H9 (cell line): ENCODE measurements around the gene CHD6. TPM values are rescaled to one million over a fixed set of nuclear protein-coding genes. Genes with fewer than 3 reads are reported as not detected.

ENCODE experiments used
- DNase-seq: peaks from one replicate; pipeline ENCODE4 v3.0.0-alpha.2; 2017
- H2AFZ ChIP-seq: one replicate; pipeline ENCODE4 v1.6.1; 2013; ENCODE audit warnings: mild to moderate bottlenecking, low read length, control low read depth, moderate library complexity
- H2AK5ac ChIP-seq: 2 replicates; pipeline ENCODE4 v1.6.1; 2013; ENCODE audit warnings: low read length, control low read depth, mixed read lengths; ENCODE audit not compliant: insufficient read length
- H2BK120ac ChIP-seq: one replicate; pipeline ENCODE4 v1.6.1; 2013; ENCODE audit warnings: low read depth, mild to moderate bottlenecking, low read length, control low read depth, inconsistent platforms; ENCODE audit not compliant: poor library complexity, severe bottlenecking
- H2BK12ac ChIP-seq: 2 replicates; pipeline ENCODE4 v1.6.1; 2013; ENCODE audit warnings: low read length, control low read depth, mixed read lengths, low read depth; ENCODE audit not compliant: insufficient read length
- H2BK15ac ChIP-seq: 2 replicates; pipeline ENCODE4 v1.6.1; 2013; ENCODE audit warnings: low read depth, low read length, control low read depth
- H2BK20ac ChIP-seq: one replicate; pipeline ENCODE4 v1.6.1; 2013; ENCODE audit warnings: low read depth, mild to moderate bottlenecking, low read length, control low read depth, inconsistent platforms; ENCODE audit not compliant: poor library complexity, severe bottlenecking
- H2BK5ac ChIP-seq: 2 replicates; pipeline ENCODE4 v1.6.1; 2013; ENCODE audit warnings: low read length, control low read depth, mixed read lengths; ENCODE audit not compliant: insufficient read length
- H3K14ac ChIP-seq: 2 replicates; pipeline ENCODE4 v1.6.1; 2013; ENCODE audit warnings: low read length, control low read depth; ENCODE audit not compliant: insufficient read depth
- H3K18ac ChIP-seq: 2 replicates; pipeline ENCODE4 v1.6.1; 2013; ENCODE audit warnings: low read depth, mild to moderate bottlenecking, mixed read lengths, low read length, control low read depth; ENCODE audit not compliant: insufficient read length
- H3K23ac ChIP-seq: 2 replicates; pipeline ENCODE4 v1.6.1; 2013; ENCODE audit warnings: low read length, control low read depth, mixed read lengths, low read depth; ENCODE audit not compliant: insufficient read length
- H3K23me2 ChIP-seq: 2 replicates; pipeline ENCODE4 v1.6.1; 2013; ENCODE audit warnings: low read depth, mild to moderate bottlenecking, mixed read lengths, low read length, control low read depth; ENCODE audit not compliant: insufficient read length, poor library complexity, severe bottlenecking
- H3K27ac ChIP-seq: 2 replicates; pipeline ENCODE4 v1.5.1; 2013; ENCODE audit warnings: low read length, control low read depth, mixed read lengths, low read depth; ENCODE audit not compliant: insufficient read length
- H3K27me3 ChIP-seq: 2 replicates; pipeline ENCODE4 v1.6.1; 2013; ENCODE audit warnings: low read length, control low read depth, inconsistent platforms; ENCODE audit not compliant: insufficient read depth
- H3K4ac ChIP-seq: 2 replicates; pipeline ENCODE4 v1.6.1; 2013; ENCODE audit warnings: low read depth, mild to moderate bottlenecking, control low read depth, inconsistent platforms, low read length, moderate library complexity
- H3K4me1 ChIP-seq: 2 replicates; pipeline ENCODE4 v1.6.1; 2013; ENCODE audit warnings: low read length, control low read depth, inconsistent platforms; ENCODE audit not compliant: insufficient read depth
- H3K4me2 ChIP-seq: 2 replicates; pipeline ENCODE4 v1.6.1; 2013; ENCODE audit warnings: low read length, control low read depth, mixed read lengths; ENCODE audit not compliant: insufficient read length, insufficient read depth
- H3K56ac ChIP-seq: 2 replicates; pipeline ENCODE4 v1.6.1; 2013; ENCODE audit warnings: low read depth, mild to moderate bottlenecking, mixed read lengths, low read length, control low read depth; ENCODE audit not compliant: insufficient read length
- H3K79me1 ChIP-seq: 2 replicates; pipeline ENCODE4 v1.6.1; 2013; ENCODE audit warnings: low read depth, mild to moderate bottlenecking, moderate library complexity, low read length, control low read depth, inconsistent platforms; ENCODE audit not compliant: insufficient read depth, poor library complexity, severe bottlenecking
- H3K79me2 ChIP-seq: 2 replicates; pipeline ENCODE4 v1.6.1; 2013; ENCODE audit warnings: low read length, control low read depth, inconsistent platforms; ENCODE audit not compliant: insufficient read depth
- H3K9ac ChIP-seq: 2 replicates; pipeline ENCODE4 v1.6.1; 2013; ENCODE audit warnings: low read length, control low read depth, mixed read lengths; ENCODE audit not compliant: insufficient read length; ENCODE audit errors: extremely low read depth
- H3K9me3 ChIP-seq: one replicate; pipeline ENCODE4 v1.6.1; 2013; ENCODE audit warnings: low read depth, low read length, inconsistent platforms; ENCODE audit not compliant: control insufficient read depth
- H3T11ph ChIP-seq: one replicate; pipeline ENCODE4 v1.6.1; 2013; ENCODE audit warnings: mild to moderate bottlenecking, low read length, control low read depth, inconsistent platforms
- H4K20me1 ChIP-seq: one replicate; pipeline ENCODE4 v1.6.1; 2013; ENCODE audit not compliant: control insufficient read depth, insufficient read length, insufficient read depth
- H4K5ac ChIP-seq: 2 replicates; pipeline ENCODE4 v1.6.1; 2013; ENCODE audit warnings: low read depth, mild to moderate bottlenecking, mixed read lengths, low read length, control low read depth; ENCODE audit not compliant: insufficient read length
- H4K8ac ChIP-seq: replicated peaks from 2 replicates; pipeline ENCODE4 v1.6.1; 2013; ENCODE audit warnings: low read length, control low read depth, mixed read lengths, low read depth; ENCODE audit not compliant: insufficient read length
- H4K91ac ChIP-seq: 2 replicates; pipeline ENCODE4 v1.6.1; 2013; ENCODE audit warnings: low read depth, mild to moderate bottlenecking, moderate library complexity, mixed read lengths, low read length, control low read depth; ENCODE audit not compliant: insufficient read length
- H3K27ac Mint-ChIP-seq, 3 experiments: 2 replicates in 2 of 3; 3 replicates in 1 of 3; pipeline ENCODE4 v1.8.0; 2020 to 2021; ENCODE audit warnings: mixed read lengths in 3 of 3, mild to moderate bottlenecking in 1 of 3, moderate library complexity in 1 of 3
- H3K27me3 Mint-ChIP-seq: 2 replicates; pipeline ENCODE4 v1.8.0; 2021; ENCODE audit warnings: low read depth, mild to moderate bottlenecking, moderate library complexity, mixed read lengths
- H3K36me3 Mint-ChIP-seq, 3 experiments: 2 replicates in 2 of 3; 3 replicates in 1 of 3; pipeline ENCODE4 v1.8.0; 2020 to 2021; ENCODE audit warnings: low read depth in 3 of 3, mixed read lengths in 3 of 3; ENCODE audit not compliant: insufficient read depth in 1 of 3
- H3K4me1 Mint-ChIP-seq, 2 experiments: 2 replicates each; pipeline ENCODE4 v1.8.0; 2020; ENCODE audit warnings: mixed read lengths in 2 of 2
- H3K4me3 Mint-ChIP-seq, 2 experiments: 2 replicates in 1 of 2; 3 replicates in 1 of 2; pipeline ENCODE4 v1.8.0; 2020 to 2021; ENCODE audit warnings: mild to moderate bottlenecking in 2 of 2, mixed read lengths in 2 of 2, moderate library complexity in 1 of 2
- H3K9me3 Mint-ChIP-seq, 2 experiments: 2 replicates in 1 of 2; 3 replicates in 1 of 2; pipeline ENCODE4 v1.8.0; 2020; ENCODE audit warnings: mild to moderate bottlenecking in 2 of 2, mixed read lengths in 2 of 2, moderate library complexity in 1 of 2
- total RNA-seq: library from RNA; stranded (reverse); gene quantifications from 2 replicates; pipeline ENCODE4 v1.2.1, GENCODE V29; 2021
- TF ChIP-seq, protein P1 (sequence below): fragments of 200-600 bp; sonication (generic); conservative IDR thresholded peaks from 3 replicates; pipeline ENCODE4 v1.8.0; 2021; ENCODE audit warnings: antibody characterized with exemption, mild to moderate bottlenecking

The CHD6 gene
- total RNA-seq, 1 experiment from 2014 or later = 51.5 TPM

DNA sequence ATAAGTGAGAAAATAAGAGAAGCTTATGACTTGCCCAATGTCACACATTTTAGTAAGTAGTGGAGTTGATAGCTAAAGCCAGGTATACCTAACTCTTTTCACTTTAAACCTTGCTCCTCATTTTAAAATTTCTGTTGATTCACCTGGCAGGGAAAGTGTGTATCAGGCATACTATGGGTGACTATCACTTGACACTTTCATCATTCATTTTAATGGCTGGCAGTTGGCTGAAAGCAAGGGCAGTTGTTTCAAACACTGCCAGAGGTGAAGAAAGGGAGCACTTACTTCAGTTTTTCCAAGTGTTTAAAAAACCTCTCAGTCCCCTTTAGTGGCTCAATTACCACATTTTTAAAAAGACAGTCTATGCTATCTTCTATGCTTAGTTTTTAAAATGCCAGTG lies 173.4 kb downstream of the CHD6 start:
- Mint-ChIP-seq H3K4me1 (peaks cover 0 to 5% of the 10 kb centered on the region in 2 experiments; a peak in 2 of 4 replicates), H3K36me3 (peaks cover 13 to 86% (median 70%) of the 10 kb centered on the region in 3 experiments), H3K27me3 (no peaks in the 10 kb centered on the region), H3K4me3 (no peak overlapping the region), H3K9me3 (no peaks in the 10 kb centered on the region), H3K27ac (no peak overlapping the region)
- no peak overlapping the region for H3K14ac ChIP-seq
- H3K4ac ChIP-seq = no peak overlapping the region
- no peak overlapping the region for H2BK12ac ChIP-seq
- H3K23me2 ChIP-seq = no peaks in the 10 kb centered on the region
- H2BK120ac ChIP-seq = no peak overlapping the region
- H2AFZ ChIP-seq = no peak overlapping the region
- H3K79me2 ChIP-seq = no peaks in the 10 kb centered on the region
- H3K4me1 ChIP-seq = no peaks in the 10 kb centered on the region
- H3K9ac ChIP-seq = no peak overlapping the region
- H2BK15ac ChIP-seq = no peak overlapping the region
- TF ChIP-seq, protein P1, sequence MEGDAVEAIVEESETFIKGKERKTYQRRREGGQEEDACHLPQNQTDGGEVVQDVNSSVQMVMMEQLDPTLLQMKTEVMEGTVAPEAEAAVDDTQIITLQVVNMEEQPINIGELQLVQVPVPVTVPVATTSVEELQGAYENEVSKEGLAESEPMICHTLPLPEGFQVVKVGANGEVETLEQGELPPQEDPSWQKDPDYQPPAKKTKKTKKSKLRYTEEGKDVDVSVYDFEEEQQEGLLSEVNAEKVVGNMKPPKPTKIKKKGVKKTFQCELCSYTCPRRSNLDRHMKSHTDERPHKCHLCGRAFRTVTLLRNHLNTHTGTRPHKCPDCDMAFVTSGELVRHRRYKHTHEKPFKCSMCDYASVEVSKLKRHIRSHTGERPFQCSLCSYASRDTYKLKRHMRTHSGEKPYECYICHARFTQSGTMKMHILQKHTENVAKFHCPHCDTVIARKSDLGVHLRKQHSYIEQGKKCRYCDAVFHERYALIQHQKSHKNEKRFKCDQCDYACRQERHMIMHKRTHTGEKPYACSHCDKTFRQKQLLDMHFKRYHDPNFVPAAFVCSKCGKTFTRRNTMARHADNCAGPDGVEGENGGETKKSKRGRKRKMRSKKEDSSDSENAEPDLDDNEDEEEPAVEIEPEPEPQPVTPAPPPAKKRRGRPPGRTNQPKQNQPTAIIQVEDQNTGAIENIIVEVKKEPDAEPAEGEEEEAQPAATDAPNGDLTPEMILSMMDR = no peak
- H4K20me1 ChIP-seq = no peaks in the 10 kb centered on the region
- no peak overlapping the region for H3K4me2 ChIP-seq
- no peak overlapping the region for H2AK5ac ChIP-seq
- H2BK20ac ChIP-seq = no peak overlapping the region
- no peaks in the 10 kb centered on the region for H3K79me1 ChIP-seq
- no peak overlapping the region for H3K18ac ChIP-seq
- H2BK5ac ChIP-seq = no peak overlapping the region
- no peak overlapping the region for H3K56ac ChIP-seq
- no peak for DNase-seq
- H3K23ac ChIP-seq = no peak overlapping the region
- no peak overlapping the region for H3T11ph ChIP-seq
- no peak overlapping the region for H4K91ac ChIP-seq
- H3K27me3 ChIP-seq = no peaks in the 10 kb centered on the region
- no peaks in the 10 kb centered on the region for H3K9me3 ChIP-seq
- no peak overlapping the region for H3K27ac ChIP-seq
- H4K5ac ChIP-seq = no peak overlapping the region
- H4K8ac ChIP-seq = no peak overlapping the region
